ENCODE measurements around the gene MADCAM1.

DNA sequence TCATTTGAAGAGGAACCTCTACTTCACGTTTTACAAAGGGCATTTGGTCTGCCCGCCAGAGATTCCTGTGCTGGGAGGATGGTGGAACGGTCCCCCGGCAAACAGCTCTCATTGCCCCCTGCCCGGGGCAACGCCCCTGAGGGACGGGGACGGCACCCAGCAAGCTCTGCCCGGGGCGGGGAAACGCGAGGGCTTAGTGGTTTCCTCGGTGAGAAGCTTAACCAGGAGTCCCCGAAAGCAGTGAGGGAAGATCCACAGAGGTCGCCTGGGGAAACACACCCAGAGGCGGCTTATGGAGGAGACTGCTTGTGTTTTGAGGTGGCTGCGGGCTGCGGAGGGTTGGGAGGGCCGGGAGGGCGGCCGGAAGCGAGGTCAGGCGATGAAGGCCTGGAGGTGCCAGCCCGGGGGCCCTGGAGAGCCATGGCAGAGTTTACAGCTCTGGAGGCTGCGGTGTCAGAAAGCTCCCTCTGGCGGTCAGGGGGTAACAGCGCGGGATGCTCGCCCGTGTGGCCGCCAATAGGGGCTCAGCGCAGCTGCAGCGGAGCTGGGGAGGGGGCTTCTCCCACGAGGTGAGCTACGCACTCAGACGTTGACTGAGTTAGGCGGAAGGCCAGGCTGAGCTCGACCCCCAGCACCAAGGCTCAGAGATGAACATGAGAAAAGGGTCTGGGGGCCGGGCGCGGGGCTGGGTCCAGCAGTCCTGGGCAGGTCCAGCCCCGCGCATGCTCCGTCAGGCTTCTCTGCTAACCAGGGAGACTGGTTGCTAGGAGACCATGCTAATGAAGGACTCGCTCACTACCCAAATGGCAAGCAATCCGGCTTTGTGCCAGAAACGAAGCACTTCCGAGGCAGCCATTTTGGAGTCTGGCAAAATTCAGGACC lies 10.4 kb downstream of the MADCAM1 start:
- TF ChIP-seq GATA2 (IDR thresholded peaks at IDR 0.05; ENCODE audit: low read depth, low read length) (no peak), GATA3 (IDR thresholded peaks at IDR 0.05; ENCODE audit: low read depth, low read length) (no peak)
